GM21737 (cell line): Measurements from ENCODE around the gene NOPCHAP1.

Source experiments
- ATAC-seq: cut with Tn5 transposase; IDR thresholded peaks from one replicate; pipeline ENCODE4 v1.9.1; 2021; ENCODE audit warnings: mild to moderate bottlenecking, moderate library complexity; ENCODE audit not compliant: unreplicated experiment

The NOPCHAP1 gene

GRCh38 chr12:105018012-105018411, 31.9 kb downstream of the NOPCHAP1 start:
- no peak for ATAC-seq

GRCh38 chr12:105018776-105019175, 32.7 kb downstream of the NOPCHAP1 start:
- ATAC-seq = no peak

GRCh38 chr12:105020241-105020962, 34.3 kb downstream of the NOPCHAP1 start:
- no peak for ATAC-seq

- ATAC-seq = no peak
Observed at GRCh38 chr12:105024928-105025327, 38.8 kb downstream of the NOPCHAP1 start.

- ATAC-seq = no peak
Observed at GRCh38 chr12:105025890-105026289, 39.8 kb downstream of the NOPCHAP1 start.

GRCh38 chr12:105026411-105026810, 40.3 kb downstream of the NOPCHAP1 start:
- no peak for ATAC-seq

- peak; percentile 85 for ATAC-seq
Observed at GRCh38 chr12:105030820-105031807, 45.0 kb downstream of the NOPCHAP1 start.

- no peak for ATAC-seq
Observed at GRCh38 chr12:105032703-105033357, 46.7 kb downstream of the NOPCHAP1 start.

GRCh38 chr12:105033851-105034250, 47.7 kb downstream of the NOPCHAP1 start:
- ATAC-seq = no peak
